Esophagus muscularis mucosa (tissue), 4 donors: ENCODE measurements around the gene IGSF8.

ENCODE experiments used
- CTCF ChIP-seq, 3 experiments: fragments of 200-600 bp in 2 of 3; fragments of 450-650 bp in 1 of 3; sonication (generic) in 2 of 3; IDR thresholded peaks; one replicate each; pipeline ENCODE4 v1.5.1; 2017 to 2019; ENCODE audit warnings: antibody characterized with exemption in 3 of 3, mild to moderate bottlenecking in 2 of 3, moderate library complexity in 1 of 3
- EP300 ChIP-seq: sonication (generic); formaldehyde crosslinking; IDR thresholded peaks from one replicate; pipeline ENCODE4 v1.6.1; 2017; ENCODE audit warnings: antibody characterized with exemption
- POLR2A ChIP-seq: fragments of 450-650 bp; IDR thresholded peaks from one replicate; pipeline ENCODE4 v1.6.1; 2017; ENCODE audit warnings: antibody characterized with exemption, moderate library complexity, mild to moderate bottlenecking, low read depth
- POLR2AphosphoS5 ChIP-seq, 2 donors: sonication (generic); formaldehyde crosslinking; IDR thresholded peaks; one replicate each; pipeline ENCODE4 v1.6.1; 2017; ENCODE audit warnings: antibody characterized with exemption in 2 of 2

GRCh38 chr1:160133990-160134770, 35.8 kb upstream of the IGSF8 start:
- no peak for TF ChIP-seq CTCF (IDR thresholded peaks at IDR 0.05)
- TF ChIP-seq POLR2A: no peak
- TF ChIP-seq POLR2AphosphoS5 (IDR thresholded peaks at IDR 0.05): no peak
- no peak for TF ChIP-seq EP300
